T-helper 17 cell (primary cell): Measurements from ENCODE around the gene BIK. TPM values are rescaled to one million over a fixed set of nuclear protein-coding genes. Genes with fewer than 3 reads are reported as not detected.

ENCODE experiments used
- ATAC-seq: fragments of 150-1000 bp; cut with Tn5 transposase; 2 replicates; pipeline ENCODE4 v1.10.0; 2021; ENCODE audit warnings: mild to moderate bottlenecking, moderate library complexity
- DNase-seq, 3 donors: peaks; one replicate each; pipeline versions ENCODE4 v3.0.0 to v3.0.0-alpha.2; 2020 to 2021
- H3K9me3 ChIP-seq: one replicate; pipeline ENCODE4 v1.7.0; 2013; ENCODE audit warnings: low read length, mild to moderate bottlenecking; ENCODE audit not compliant: control insufficient read depth, poor library complexity, severe bottlenecking
- H3K27ac Mint-ChIP-seq: one replicate; pipeline ENCODE4 v1.8.0; 2022; ENCODE audit warnings: mild to moderate bottlenecking, moderate library complexity, mixed read lengths
- H3K27me3 Mint-ChIP-seq: one replicate; pipeline ENCODE4 v1.8.0; 2022; ENCODE audit warnings: mixed read lengths
- H3K36me3 Mint-ChIP-seq: one replicate; pipeline ENCODE4 v1.8.0; 2022; ENCODE audit warnings: low read depth, mixed read lengths
- H3K4me1 Mint-ChIP-seq: one replicate; pipeline ENCODE4 v1.8.0; 2022; ENCODE audit warnings: mild to moderate bottlenecking, mixed read lengths
- H3K4me3 Mint-ChIP-seq: one replicate; pipeline ENCODE4 v1.8.0; 2022; ENCODE audit warnings: mild to moderate bottlenecking, moderate library complexity, mixed read lengths
- total RNA-seq, 4 donors: library from RNA in 2 of 4; stranded (reverse) in 2 of 4; gene quantifications; one replicate each; pipeline ENCODE4 v1.2.3 and lab custom pipeline; 2022 to 2026

The BIK gene
- total RNA-seq, 2 donors from 2014 or later, result 2.3 to 3.8 TPM

- Mint-ChIP-seq H3K4me3 (no peak overlapping the region), H3K27me3 (no peaks in the 10 kb centered on the region), H3K4me1 (peaks cover 2% of the 10 kb centered on the region), H3K36me3 (no peaks in the 10 kb centered on the region), H3K27ac (no peak overlapping the region)
- ATAC-seq (no peak), DNase-seq (no peak)
- H3K9me3 ChIP-seq, result no peaks in the 10 kb centered on the region
Observed at GRCh38 chr22:43176090-43176489, 65.5 kb downstream of the BIK start.

DNA sequence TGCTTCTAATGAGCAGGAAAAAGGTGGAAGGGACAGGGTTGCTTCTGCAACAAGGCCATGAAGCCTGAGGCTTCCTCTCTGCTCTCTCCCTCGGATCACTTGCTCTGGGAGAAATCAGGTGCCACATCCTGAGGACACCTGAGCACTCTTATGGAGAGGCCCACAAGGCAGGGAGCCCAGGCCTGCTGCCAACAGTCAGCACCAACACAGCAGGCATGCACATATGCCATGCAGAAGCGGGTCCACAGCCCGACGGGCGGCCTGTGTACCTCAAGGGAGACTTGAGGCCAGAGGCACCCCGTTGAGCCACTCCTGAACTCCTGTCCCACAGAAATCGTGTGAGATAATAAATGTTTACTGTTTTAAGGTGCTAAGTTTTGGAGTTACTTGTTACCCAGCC is 66.9 kb downstream of the BIK start:
- no peak overlapping the region for H3K27ac Mint-ChIP-seq
- no peak for ATAC-seq
- H3K9me3 ChIP-seq, result no peaks in the 10 kb centered on the region
- H3K4me1 Mint-ChIP-seq, result peaks cover 4% of the 10 kb centered on the region
- H3K4me3 Mint-ChIP-seq, result no peak overlapping the region
- no peak for DNase-seq
- H3K27me3 Mint-ChIP-seq, result no peaks in the 10 kb centered on the region
- H3K36me3 Mint-ChIP-seq, result peaks cover 2% of the 10 kb centered on the region

Other genes with a start within 250 kb of the BIK start
- 10 to 100 TPM; 36.8 to 61.3 TPM for gene PACSIN2, start 95.6 kb upstream of the BIK start, total RNA-seq
- gene TTLL1, start 21.4 kb upstream of the BIK start, total RNA-seq, result 1 to 10 TPM; 3.3 to 5.9 TPM
- gene MCAT, start 32.6 kb downstream of the BIK start, total RNA-seq, result 10 to 100 TPM; 16.5 to 19.2 TPM
- gene TSPO, start 40.8 kb downstream of the BIK start, total RNA-seq, result 10 to 100 TPM; 74.1 to 89.1 TPM
- gene TTLL12, start 76.4 kb downstream of the BIK start, total RNA-seq, result 10 to 100 TPM; 12.8 to 17.8 TPM
- not detected for gene SCUBE1, start 232.6 kb downstream of the BIK start, total RNA-seq